ENCODE data around the gene HOXB9. TPM values are rescaled to one million over a fixed set of nuclear protein-coding genes. Genes with fewer than 3 reads are reported as not detected.

The HOXB9 gene
- total RNA-seq, 4 donors from 2014 or later, result 0.43 to 1.0 TPM; not detected in 2

GRCh38 chr17:48597528-48597777 lies 28.7 kb downstream of the HOXB9 start:
- intact Hi-C loops (cut with DNase I; ENCODE audit: low total_unique reads), result loop anchor here (10.0 kb wide), 1 partner anchor 253 kb away; no protein-coding TSS in a partner anchor
- TF ChIP-seq POLR2A (IDR thresholded peaks at IDR 0.05) (no peak), CTCF (IDR thresholded peaks at IDR 0.05) (no peak)
- no peak for DNase-seq
- Histone ChIP-seq H3K4me3 (peak overlapping the region; percentile 35 to 39), H3K4me1 (peaks cover 0 to 7% of the 10 kb centered on the region in 2 donors), H3K27me3 (peaks cover 9 to 71% of the 10 kb centered on the region in 2 donors), H3K9me3 (no peaks in the 10 kb centered on the region), H3K27ac (peak overlapping the region; percentile 44 to 50), H3K36me3 (no peaks in the 10 kb centered on the region)

- Histone ChIP-seq H3K4me3 (peak overlapping the region in 1 of 2 donors; percentile 35), H3K27ac (peak overlapping the region in 1 of 2 donors; percentile 44), H3K4me1 (peaks cover 0 to 7% of the 10 kb centered on the region in 2 donors), H3K36me3 (no peaks in the 10 kb centered on the region), H3K9me3 (no peaks in the 10 kb centered on the region), H3K27me3 (peaks cover 9 to 71% of the 10 kb centered on the region in 2 donors)
- no peak for DNase-seq
- intact Hi-C loops (cut with DNase I; ENCODE audit: low total_unique reads), result loop anchor here (10.0 kb wide), 1 partner anchor 252 kb away; no protein-coding TSS in a partner anchor
- TF ChIP-seq CTCF (IDR thresholded peaks at IDR 0.05), result no peak
- TF ChIP-seq POLR2A (IDR thresholded peaks at IDR 0.05), result no peak
Observed at GRCh38 chr17:48596735-48597527, 29.2 kb downstream of the HOXB9 start.

DNA sequence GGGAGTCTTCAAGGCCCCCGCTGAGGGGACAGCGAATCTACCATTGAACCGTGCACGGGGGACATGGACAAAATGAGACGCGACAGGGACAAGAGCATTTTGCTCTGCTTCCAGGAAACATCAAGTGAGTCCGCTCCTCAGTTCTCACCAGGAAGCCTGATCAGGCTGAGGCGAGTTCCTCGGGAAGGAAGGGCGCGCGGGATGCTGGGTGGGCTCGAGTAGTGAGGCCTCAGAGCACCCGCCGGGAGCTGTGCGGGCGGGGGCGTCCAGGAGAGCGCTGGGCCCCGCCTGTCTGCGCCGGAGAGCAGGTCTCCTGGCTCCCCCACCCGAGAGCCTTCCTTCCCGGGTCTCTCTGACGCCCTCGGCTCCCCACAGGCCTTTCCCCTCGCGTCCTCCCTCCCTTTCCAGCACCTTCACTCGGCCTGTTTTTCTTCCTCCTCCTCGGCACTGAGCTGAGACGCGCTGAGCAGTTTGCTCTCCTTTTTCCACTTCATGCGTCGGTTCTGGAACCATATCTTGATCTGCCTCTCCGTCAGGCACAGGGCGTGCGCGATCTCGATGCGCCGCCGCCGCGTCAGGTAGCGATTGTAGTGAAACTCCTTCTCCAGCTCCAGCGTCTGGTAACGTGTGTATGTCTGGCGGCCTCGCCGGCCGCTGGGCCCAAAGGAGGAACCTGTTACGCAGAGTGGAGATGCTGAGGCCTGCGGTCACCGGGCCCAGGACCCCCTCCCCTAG lies 30.0 kb downstream of the HOXB9 start:
- H3K4me3 ChIP-seq, result no peak overlapping the region

GRCh38 chr17:48595278-48595999 lies 30.7 kb downstream of the HOXB9 start:
- no peaks in the 10 kb centered on the region for H3K9me3 ChIP-seq
- H3K27ac ChIP-seq, result no peak overlapping the region
- peaks cover 9 to 67% of the 10 kb centered on the region in 2 donors for H3K27me3 ChIP-seq
- no peak for DNase-seq
- no peak overlapping the region for H3K4me3 ChIP-seq
- intact Hi-C loops (cut with DNase I; ENCODE audit: low total_unique reads), result loop anchor here (10.0 kb wide), 1 partner anchor 251 kb away; no protein-coding TSS in a partner anchor
- H3K36me3 ChIP-seq, result no peaks in the 10 kb centered on the region
- TF ChIP-seq POLR2A (IDR thresholded peaks at IDR 0.05) (no peak), CTCF (IDR thresholded peaks at IDR 0.05) (no peak)
- peaks cover 0 to 7% of the 10 kb centered on the region in 2 donors for H3K4me1 ChIP-seq

More for the DNA sequence above, 30.0 kb downstream of the HOXB9 start:
- no peaks in the 10 kb centered on the region for H3K9me3 ChIP-seq
- no peak for DNase-seq
- intact Hi-C loops (cut with DNase I; ENCODE audit: low total_unique reads), result loop anchor here (10.0 kb wide), 1 partner anchor 251 kb away; no protein-coding TSS in a partner anchor
- H3K4me1 ChIP-seq, result peaks cover 0 to 7% of the 10 kb centered on the region in 2 donors
- H3K36me3 ChIP-seq, result no peaks in the 10 kb centered on the region
- no peak overlapping the region for H3K27ac ChIP-seq
- TF ChIP-seq POLR2A (IDR thresholded peaks at IDR 0.05) (no peak), CTCF (IDR thresholded peaks at IDR 0.05) (no peak)
- H3K27me3 ChIP-seq, result peaks cover 9 to 69% of the 10 kb centered on the region in 2 donors
